ENCODE measurements around the gene GPR17.

The GPR17 gene

GRCh38 chr2:127669056-127669455, 23.1 kb downstream of the GPR17 start:
- no peak for TF ChIP-seq CTCF (IDR thresholded peaks at IDR 0.05; ENCODE audit: low read depth, low read length, missing control alignments)
- no peak for DNase-seq (ENCODE audit: low read depth)
- no peak overlapping the region for H3K4me3 ChIP-seq (ENCODE audit: low read depth, low read length)

- H3K4me3 ChIP-seq (ENCODE audit: low read depth, low read length), result no peak overlapping the region
- DNase-seq (ENCODE audit: low read depth), result no peak
- TF ChIP-seq CTCF (IDR thresholded peaks at IDR 0.05; ENCODE audit: low read depth, low read length, missing control alignments), result no peak
These were observed 24.4 kb downstream of the GPR17 start for GRCh38 chr2:127670055-127670956.

GRCh38 chr2:127670957-127671290, 25.0 kb downstream of the GPR17 start:
- H3K4me3 ChIP-seq (ENCODE audit: low read depth, low read length), result no peak overlapping the region
- DNase-seq (ENCODE audit: low read depth), result no peak
- no peak for TF ChIP-seq CTCF (IDR thresholded peaks at IDR 0.05; ENCODE audit: low read depth, low read length, missing control alignments)

GRCh38 chr2:127671557-127672302, 25.8 kb downstream of the GPR17 start:
- no peak for TF ChIP-seq CTCF (IDR thresholded peaks at IDR 0.05; ENCODE audit: low read depth, low read length, missing control alignments)
- no peak for DNase-seq (ENCODE audit: low read depth)
- H3K4me3 ChIP-seq (ENCODE audit: low read depth, low read length), result no peak overlapping the region

GRCh38 chr2:127672341-127673224, 26.6 kb downstream of the GPR17 start:
- TF ChIP-seq CTCF (IDR thresholded peaks at IDR 0.05; ENCODE audit: low read depth, low read length, missing control alignments), result no peak
- H3K4me3 ChIP-seq (ENCODE audit: low read depth, low read length), result no peak overlapping the region
- no peak for DNase-seq (ENCODE audit: low read depth)

- no peak for TF ChIP-seq CTCF (IDR thresholded peaks at IDR 0.05; ENCODE audit: low read depth, low read length, missing control alignments)
- DNase-seq (ENCODE audit: low read depth), result no peak
- H3K4me3 ChIP-seq (ENCODE audit: low read depth, low read length), result no peak overlapping the region
These were observed 27.5 kb downstream of the GPR17 start for GRCh38 chr2:127673291-127674069.
